MCF 10A (cell line): Measurements from ENCODE around the gene UBC. TPM values are rescaled to one million over a fixed set of nuclear protein-coding genes. Genes with fewer than 3 reads are reported as not detected.
A peak's percentile ranks its signal among the peaks of the same experiment; 100 is the strongest.

ENCODE experiments used
- Bru-seq: library from RNA; stranded (reverse); fragments of 400-500 nt; gene quantifications from one replicate; lab custom pipeline; 2021; lab: Mats Ljungman, UMichigan
- BruChase-seq, 2 experiments: library from RNA; stranded (reverse); fragments of 400-500 nt; gene quantifications; one replicate each; lab custom pipeline; 2021; lab: Mats Ljungman, UMichigan
- BruUV-seq: library from RNA; stranded (reverse); fragments of 400-500 nt; replicated peaks from 2 replicates; lab custom pipeline; 2021; lab: Mats Ljungman, UMichigan
- CTCF ChIA-PET: fragments of 300-600 bp; sonication (Branson Sonifier 250); formaldehyde crosslinking; extraction: SDS; loops from one replicate; lab custom pipeline; 2021; ENCODE audit warnings: antibody characterized with exemption, inconsistent platforms; lab: Yijun Ruan, JAX
- POLR2A ChIA-PET: fragments of 300-600, 350-650 bp; sonication (Branson Sonifier 250); formaldehyde crosslinking; extraction: SDS; loops from one replicate; lab custom pipeline; 2020; ENCODE audit warnings: antibody characterized with exemption, inconsistent platforms; lab: Yijun Ruan, JAX
- DNase-seq: peaks from one replicate; pipeline ENCODE4 v3.0.0-alpha.2; 2018; ENCODE audit not compliant: unreplicated experiment
- H3K27ac Mint-ChIP-seq: one replicate; pipeline ENCODE4 v1.8.0; 2022; ENCODE audit warnings: mild to moderate bottlenecking, low read depth, mixed read lengths; ENCODE audit not compliant: unreplicated experiment
- H3K27me3 Mint-ChIP-seq: one replicate; pipeline ENCODE4 v1.8.0; 2022; ENCODE audit warnings: mixed read lengths; ENCODE audit not compliant: insufficient read depth, unreplicated experiment
- H3K36me3 Mint-ChIP-seq: one replicate; pipeline ENCODE4 v1.8.0; 2022; ENCODE audit warnings: mild to moderate bottlenecking, moderate library complexity, mixed read lengths; ENCODE audit not compliant: insufficient read depth, unreplicated experiment
- H3K4me1 Mint-ChIP-seq: one replicate; pipeline ENCODE4 v1.8.0; 2022; ENCODE audit warnings: mixed read lengths; ENCODE audit not compliant: insufficient read depth, unreplicated experiment
- H3K4me3 Mint-ChIP-seq: one replicate; pipeline ENCODE4 v1.8.0; 2022; ENCODE audit warnings: mild to moderate bottlenecking, moderate library complexity, mixed read lengths; ENCODE audit not compliant: unreplicated experiment
- H3K9me3 Mint-ChIP-seq: one replicate; pipeline ENCODE4 v1.8.0; 2022; ENCODE audit warnings: mixed read lengths; ENCODE audit not compliant: unreplicated experiment
- CTCF ChIP-seq: fragments of 200-600 bp; IDR thresholded peaks from one replicate; pipeline ENCODE4 v1.8.0; 2022; ENCODE audit warnings: antibody characterized with exemption, mild to moderate bottlenecking; ENCODE audit not compliant: unreplicated experiment
- intact Hi-C: fragments of 100-400 bp; cut with micrococcal nuclease; formaldehyde crosslinking; loops from 2 replicates; pipeline ENCODE4 v1.14.1; 2022
- long read RNA-seq: library from polyadenylated mRNA; stranded (forward); transcript quantifications from one replicate; pipeline ENCODE4 v2.0.0, GENCODE V29; 2022
- total RNA-seq: library from RNA; stranded (reverse); gene quantifications from 2 replicates; pipeline ENCODE4 v1.2.3, GENCODE V29; 2022

Gene UBC
- total RNA-seq, result 1,485 and 1,602 TPM in 2 replicates
- percentile 99 among the genes with signal in this experiment for Bru-seq, nascent RNA
- BruChase-seq, experiment 1, labeled RNA remaining after a 6-hour chase, result percentile 99 among the genes with signal in this experiment
- percentile 100 among the genes with signal in this experiment for BruChase-seq, experiment 2, labeled RNA remaining after a 2-hour chase
- long read RNA-seq, transcript UBC-205 (1 exons, 3,745 nt), result minor isoform, 344 of 2,511 reads
- long read RNA-seq, transcript UBC-207 (2 exons, 622 nt), result minor isoform, 22 of 2,511 reads
- long read RNA-seq, transcript UBC-208 (2 exons, 627 nt), result minor isoform, 15 of 2,511 reads
- long read RNA-seq, transcript UBC-201 (2 exons, 2,688 nt), result major isoform, 2,074 of 2,511 reads
- long read RNA-seq, partial matches to known transcripts, result 3 of 2,511 reads
- long read RNA-seq, other reads (novel, unspliced or antisense), result 34 of 2,511 reads

- peak within 1 kb of the TSS; percentile 100 for H3K27ac Mint-ChIP-seq
- CTCF ChIA-PET, result interaction anchor here (0.6 to 4.6 kb wide), 8 partner anchors 9 to 80 kb away, joined by 3 to 64 read pairs (median 4); partner anchors contain the start of gene SCARB1
- peak; percentile 89 for DNase-seq
- peaks cover 44% of the 10 kb centered on the region for H3K4me1 Mint-ChIP-seq
- no peaks in the 10 kb centered on the region for H3K9me3 Mint-ChIP-seq
- TF ChIP-seq CTCF, result no peak
- no peaks in the 10 kb centered on the region for H3K27me3 Mint-ChIP-seq
- peak within 1 kb of the TSS; percentile 95 for H3K4me3 Mint-ChIP-seq
- H3K36me3 Mint-ChIP-seq, result peaks cover 70% of the 10 kb centered on the region
- BruUV-seq, result no TSS peak
- intact Hi-C loops, result loop anchor here (1.0 kb wide), 1 partner anchor 25 kb away; no protein-coding TSS in a partner anchor
- POLR2A ChIA-PET, result interaction anchor here (0.6 to 31.0 kb wide), 24 partner anchors 0 to 396 kb away, joined by 3 to 2121 read pairs (median 4); partner anchors contain the start of genes AACS, BRI3BP and UBC
Measured at GRCh38 chr12:124914392-124915238, at the start of gene UBC. UBC (minus strand) TSS chr12:124914650; CDS start chr12:124913771, 879 bp downstream.

GRCh38 chr12:124963211-124963610 lies 48.8 kb upstream of the UBC start:
- BruUV-seq, result no TSS peak
- no peak overlapping the region for H3K27ac Mint-ChIP-seq
- CTCF ChIA-PET, result interaction anchor here (0.5 to 0.7 kb wide), 3 partner anchors 228 to 708 kb away, joined by 3 read pairs; no protein-coding TSS in a partner anchor
- H3K36me3 Mint-ChIP-seq, result peaks cover 80% of the 10 kb centered on the region
- no peak for DNase-seq
- H3K4me1 Mint-ChIP-seq, result no peaks in the 10 kb centered on the region
- H3K9me3 Mint-ChIP-seq, result no peaks in the 10 kb centered on the region
- no peaks in the 10 kb centered on the region for H3K27me3 Mint-ChIP-seq
- intact Hi-C loops, result no loop called here
- POLR2A ChIA-PET, result interaction anchor here (0.6 kb wide), 1 partner anchor 110 kb away, joined by 4 read pairs; no protein-coding TSS in a partner anchor
- H3K4me3 Mint-ChIP-seq, result no peak overlapping the region
- TF ChIP-seq CTCF, result no peak

GRCh38 chr12:124961055-124961454 lies 46.6 kb upstream of the UBC start:
- TF ChIP-seq CTCF, result no peak
- H3K27me3 Mint-ChIP-seq, result no peaks in the 10 kb centered on the region
- POLR2A ChIA-PET, result no interaction called here
- no TSS peak for BruUV-seq
- H3K36me3 Mint-ChIP-seq, result peaks cover 76% of the 10 kb centered on the region
- H3K27ac Mint-ChIP-seq, result no peak overlapping the region
- DNase-seq, result no peak
- H3K9me3 Mint-ChIP-seq, result no peaks in the 10 kb centered on the region
- H3K4me3 Mint-ChIP-seq, result no peak overlapping the region
- CTCF ChIA-PET, result interaction anchor here (0.6 kb wide), 1 partner anchor 137 kb away, joined by 3 read pairs; no protein-coding TSS in a partner anchor
- no peaks in the 10 kb centered on the region for H3K4me1 Mint-ChIP-seq
- intact Hi-C loops, result no loop called here
